ENCODE measurements around the gene ECSCR. TPM values are rescaled to one million over a fixed set of nuclear protein-coding genes. Genes with fewer than 3 reads are reported as not detected.

ECSCR gene
- total RNA-seq, 2 experiments from 2014 or later = 0.28 to 0.29 TPM

DNA sequence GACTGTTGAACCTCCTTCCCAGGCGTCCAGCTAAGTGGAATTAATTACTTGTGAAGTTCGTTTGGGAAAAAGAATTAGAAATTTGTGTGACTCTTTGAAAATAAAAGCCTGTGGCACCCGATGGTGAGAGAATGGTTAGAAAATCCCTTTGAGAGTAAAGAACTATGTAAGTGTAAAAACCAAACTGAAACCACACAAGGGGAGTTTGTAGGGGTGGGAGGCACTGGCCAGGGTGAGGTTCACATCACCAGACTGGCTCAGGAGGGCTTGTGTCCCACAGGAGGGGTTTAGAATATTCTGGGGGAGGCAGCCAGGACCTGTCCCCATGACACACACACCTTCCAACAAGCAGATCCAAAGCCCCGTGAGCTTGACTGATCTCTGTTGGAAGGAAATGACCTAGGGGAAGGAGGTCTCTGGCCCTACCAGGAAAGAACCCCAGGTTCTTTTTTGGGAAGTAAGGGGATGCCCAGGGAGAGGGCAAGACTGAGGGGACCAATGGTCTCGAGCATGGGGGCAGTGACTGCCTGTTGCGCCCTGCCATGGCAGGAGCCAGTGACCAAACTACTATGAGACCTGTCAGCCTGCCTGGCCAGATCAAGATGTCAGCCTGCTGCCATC lies 62.9 kb downstream of the ECSCR start:
- Mint-ChIP-seq H3K4me1 (peaks cover 61% of the 10 kb centered on the region), H3K4me3 (no peak overlapping the region), H3K27ac (peak overlapping the region; percentile 74), H3K36me3 (peaks cover 19% of the 10 kb centered on the region), H3K27me3 (no peaks in the 10 kb centered on the region), H3K9me3 (ENCODE audit: low read depth) (no peaks in the 10 kb centered on the region)
- ATAC-seq (no peak), DNase-seq (no peak)
- CTCF ChIA-PET = interaction anchor here (1.3 to 1.6 kb wide), 3 partner anchors 12 to 113 kb away, joined by 3 to 4 read pairs (median 3); no protein-coding TSS in a partner anchor

Other genes starting within 250 kb of the ECSCR start
- 100 to 1,000 TPM; 149 to 195 TPM for gene MATR3, start 169.0 kb downstream of the ECSCR start, total RNA-seq
- gene PAIP2, start 120.9 kb downstream of the ECSCR start, total RNA-seq = 100 to 1,000 TPM in 1 of 2 experiments, 10 to 100 TPM in 1; 83.4 to 112 TPM
- 1 to 10 TPM; 1.9 to 2.5 TPM for gene SLC23A1, start 79.4 kb downstream of the ECSCR start, total RNA-seq
- 10 to 100 TPM; 51.7 to 61.1 TPM for gene MZB1, start 72.8 kb downstream of the ECSCR start, total RNA-seq
- 10 to 100 TPM in 1 of 2 experiments, 1 to 10 TPM in 1; 6.3 to 10.9 TPM for gene PROB1, start 67.6 kb downstream of the ECSCR start, total RNA-seq
- 1 to 10 TPM; 5.8 to 6.2 TPM for gene SPATA24, start 58.7 kb downstream of the ECSCR start, total RNA-seq
- gene DNAJC18, start 23.2 kb downstream of the ECSCR start, total RNA-seq = 10 to 100 TPM in 1 of 2 experiments, 1 to 10 TPM in 1; 9.2 to 25.7 TPM
- under 1 TPM; 0.07 to 0.26 TPM for gene SMIM33, start 8.3 kb upstream of the ECSCR start, total RNA-seq
- 100 to 1,000 TPM; 103 to 115 TPM for gene STING1, start 20.0 kb upstream of the ECSCR start, total RNA-seq
- 100 to 1,000 TPM; 201 to 244 TPM for gene UBE2D2, start 98.6 kb upstream of the ECSCR start, total RNA-seq
- gene CXXC5, start 185.6 kb upstream of the ECSCR start, total RNA-seq = 1 to 10 TPM; 1.8 to 4.1 TPM